ENCODE data around the gene PIEZO2.

Gene PIEZO2

GRCh38 chr18:10771053-10771709 is 378.2 kb downstream of the PIEZO2 start:
- no peak for DNase-seq

GRCh38 chr18:10770264-10770663 is 379.1 kb downstream of the PIEZO2 start:
- no peak for DNase-seq

GRCh38 chr18:10768221-10768620 is 381.1 kb downstream of the PIEZO2 start:
- DNase-seq = no peak

- DNase-seq = no peak
These were observed 381.7 kb downstream of the PIEZO2 start for GRCh38 chr18:10767658-10768057.

GRCh38 chr18:10760986-10761385 is 388.4 kb downstream of the PIEZO2 start:
- no peak for DNase-seq

GRCh38 chr18:10759241-10759640 is 390.1 kb downstream of the PIEZO2 start:
- DNase-seq = no peak

GRCh38 chr18:10757946-10758345 is 391.4 kb downstream of the PIEZO2 start:
- DNase-seq = no peak

GRCh38 chr18:10757349-10757748 is 392.0 kb downstream of the PIEZO2 start:
- DNase-seq = no peak

- no peak for DNase-seq
These were observed 393.5 kb downstream of the PIEZO2 start for GRCh38 chr18:10755855-10756254.

- DNase-seq = no peak
These were observed 395.2 kb downstream of the PIEZO2 start for GRCh38 chr18:10754128-10754527.

- no peak for DNase-seq
These were observed 397.0 kb downstream of the PIEZO2 start for GRCh38 chr18:10752382-10752781.

- DNase-seq = no peak
These were observed 397.7 kb downstream of the PIEZO2 start for GRCh38 chr18:10751653-10752052.

- DNase-seq = no peak
These were observed 399.0 kb downstream of the PIEZO2 start for GRCh38 chr18:10750191-10751035.

- DNase-seq = no peak
These were observed 400.7 kb downstream of the PIEZO2 start for GRCh38 chr18:10748641-10749040.

GRCh38 chr18:10745971-10746370 is 403.4 kb downstream of the PIEZO2 start:
- DNase-seq = no peak

- no peak for DNase-seq
These were observed 404.1 kb downstream of the PIEZO2 start for GRCh38 chr18:10745219-10745618.

GRCh38 chr18:10743766-10744165 is 405.6 kb downstream of the PIEZO2 start:
- no peak for DNase-seq

- DNase-seq = no peak
These were observed 410.2 kb downstream of the PIEZO2 start for GRCh38 chr18:10739152-10739551.

- no peak for DNase-seq
These were observed 412.4 kb downstream of the PIEZO2 start for GRCh38 chr18:10736984-10737383.

- DNase-seq = no peak
These were observed 416.4 kb downstream of the PIEZO2 start for GRCh38 chr18:10732990-10733389.

GRCh38 chr18:10727477-10727876 is 421.9 kb downstream of the PIEZO2 start:
- no peak for DNase-seq

GRCh38 chr18:10726198-10727068 is 422.9 kb downstream of the PIEZO2 start:
- DNase-seq = no peak

- DNase-seq = no peak
These were observed 424.7 kb downstream of the PIEZO2 start for GRCh38 chr18:10724666-10725065.
